Upper lobe of left lung (tissue), 6 donors: ENCODE data around the gene MAP3K9. TPM values are rescaled to one million over a fixed set of nuclear protein-coding genes. Genes with fewer than 3 reads are reported as not detected.

ENCODE experiments used
- ATAC-seq, 2 donors: fragments of 200-7000 bp; cut with Tn5 transposase; one replicate each; pipeline ENCODE4 v1.9.1; 2022; ENCODE audit warnings: mild to moderate bottlenecking in 2 of 2, moderate library complexity in 2 of 2; ENCODE audit not compliant: low FRiP score in 2 of 2
- DNase-seq, 2 donors: peaks; one replicate each; pipeline ENCODE4 v3.0.0-alpha.2; 2019 to 2020
- H3K27ac ChIP-seq, 4 donors: fragments of 200-600 bp; sonication (generic); one replicate each; pipeline ENCODE4 v1.5.1; 2016 to 2019
- H3K27me3 ChIP-seq, 4 donors: fragments of 200-600 bp; sonication (generic); one replicate each; pipeline ENCODE4 v1.5.1; 2017 to 2019
- H3K36me3 ChIP-seq, 4 donors: fragments of 200-600 bp; sonication (generic); one replicate each; pipeline ENCODE4 v1.5.1; 2016 to 2019
- H3K4me1 ChIP-seq, 4 donors: fragments of 200-600 bp; sonication (generic); one replicate each; pipeline ENCODE4 v1.5.1; 2018 to 2019
- H3K4me3 ChIP-seq, 4 donors: fragments of 200-600 bp; sonication (generic); one replicate each; pipeline ENCODE4 v1.5.1; 2017 to 2019; ENCODE audit warnings: mild to moderate bottlenecking in 2 of 4, moderate library complexity in 1 of 4
- H3K9me3 ChIP-seq, 4 donors: fragments of 200-600 bp; sonication (generic); one replicate each; pipeline ENCODE4 v1.5.1; 2018 to 2019
- CTCF ChIP-seq, 6 experiments: fragments of 450-650 bp in 4 of 6; fragments of 200-600 bp in 2 of 6; sonication (generic) in 2 of 6; IDR thresholded peaks; one replicate each; pipeline ENCODE4 v1.5.1; 2016 to 2019; ENCODE audit warnings: antibody characterized with exemption in 6 of 6
- EP300 ChIP-seq, 4 donors: sonication (generic); formaldehyde crosslinking; IDR thresholded peaks; one replicate each; pipeline ENCODE4 v1.5.1; 2017; ENCODE audit warnings: antibody characterized with exemption in 4 of 4, control low read depth in 2 of 4
- POLR2A ChIP-seq, 4 donors: fragments of 450-650 bp; IDR thresholded peaks; one replicate each; pipeline ENCODE4 v1.5.1; 2016 to 2017; ENCODE audit warnings: antibody characterized with exemption in 4 of 4, mild to moderate bottlenecking in 2 of 4
- POLR2AphosphoS5 ChIP-seq, 2 donors: sonication (generic); formaldehyde crosslinking; IDR thresholded peaks; one replicate each; pipeline ENCODE4 v1.5.1; 2017; ENCODE audit warnings: antibody characterized with exemption in 2 of 2
- WGBS, 2 donors: methylation state at CpG; one replicate each; pipeline ENCODE4 v1.1.5; 2017 to 2018; 5-methylcytosine and 5-hydroxymethylcytosine counted together
- total RNA-seq, 6 donors: library from RNA; depleted of rRNA in 4 of 6; stranded (reverse); fragments of >200 nt in 4 of 6; gene quantifications; one replicate each; pipeline versions ENCODE4 v1.1.0 to v1.2.1, GENCODE V29; 2016 to 2021
- donor health status: DM: no; HTN: no; CAD: no; lungs with moderate emphysema.
- donor health status: DM: no; HTN: yes; CAD: no; lungs with severe emphysema.

MAP3K9 gene
- total RNA-seq, 6 donors from 2014 or later: 7.6 to 14.5 (median 11.2) TPM

GRCh38 chr14:70836946-70837345 is 27.6 kb upstream of the MAP3K9 start:
- no peaks in the 10 kb centered on the region for H3K27me3 ChIP-seq
- H3K27ac ChIP-seq: no peak overlapping the region
- no peak for TF ChIP-seq POLR2A (IDR thresholded peaks at IDR 0.05)
- TF ChIP-seq POLR2AphosphoS5 (IDR thresholded peaks at IDR 0.05): no peak
- TF ChIP-seq EP300 (IDR thresholded peaks at IDR 0.05): no peak
- TF ChIP-seq CTCF (IDR thresholded peaks at IDR 0.05): no peak
- H3K4me3 ChIP-seq: no peak overlapping the region
- no peaks in the 10 kb centered on the region for H3K9me3 ChIP-seq
- H3K36me3 ChIP-seq: no peaks in the 10 kb centered on the region
- no peak for ATAC-seq
- DNase-seq: no peak
- H3K4me1 ChIP-seq: no peaks in the 10 kb centered on the region

GRCh38 chr14:70833884-70834283 is 24.6 kb upstream of the MAP3K9 start:
- Histone ChIP-seq H3K9me3 (no peaks in the 10 kb centered on the region), H3K4me3 (no peak overlapping the region), H3K4me1 (no peaks in the 10 kb centered on the region), H3K27ac (no peak overlapping the region), H3K27me3 (no peaks in the 10 kb centered on the region), H3K36me3 (no peaks in the 10 kb centered on the region)
- no peak for TF ChIP-seq CTCF (IDR thresholded peaks at IDR 0.05)
- no peak for DNase-seq
- ATAC-seq: no peak
- 97 to 99% methylated on average over 5 of the region's 5 CpGs for WGBS, 2 donors

GRCh38 chr14:70832561-70833305 is 23.4 kb upstream of the MAP3K9 start:
- WGBS, 2 donors: 69 to 74% methylated on average over 16 of the region's 16 CpGs
- Histone ChIP-seq H3K36me3 (no peaks in the 10 kb centered on the region), H3K27me3 (no peaks in the 10 kb centered on the region), H3K4me3 (no peak overlapping the region), H3K4me1 (no peaks in the 10 kb centered on the region), H3K27ac (no peak overlapping the region), H3K9me3 (no peaks in the 10 kb centered on the region)
- TF ChIP-seq CTCF (IDR thresholded peaks at IDR 0.05) (no peak), POLR2A (IDR thresholded peaks at IDR 0.05) (no peak), EP300 (IDR thresholded peaks at IDR 0.05) (no peak), POLR2AphosphoS5 (IDR thresholded peaks at IDR 0.05) (no peak)
- ATAC-seq (peak in 1 of 2 donors; percentile 79), DNase-seq (no peak)

- H3K27ac ChIP-seq: no peak overlapping the region
- 62 to 78% methylated on average over 5 of the region's 5 CpGs for WGBS, 2 donors
- ATAC-seq: no peak
- H3K9me3 ChIP-seq: no peaks in the 10 kb centered on the region
- H3K36me3 ChIP-seq: no peaks in the 10 kb centered on the region
- no peaks in the 10 kb centered on the region for H3K4me1 ChIP-seq
- no peak overlapping the region for H3K4me3 ChIP-seq
- TF ChIP-seq CTCF (IDR thresholded peaks at IDR 0.05): no peak
- no peak for TF ChIP-seq POLR2AphosphoS5 (IDR thresholded peaks at IDR 0.05)
- TF ChIP-seq EP300 (IDR thresholded peaks at IDR 0.05): no peak
- no peak for TF ChIP-seq POLR2A (IDR thresholded peaks at IDR 0.05)
- no peak for DNase-seq
- no peaks in the 10 kb centered on the region for H3K27me3 ChIP-seq
Measured at GRCh38 chr14:70830998-70831781, 21.9 kb upstream of the MAP3K9 start.
